Neural progenitor cell (in vitro differentiated cells): ENCODE data around the gene VTCN1.

Experiments used
- CTCF ChIP-seq: fragments of 200-600 bp; sonication (generic); IDR thresholded peaks from 2 replicates; pipeline ENCODE4 v1.5.1; 2017; ENCODE audit warnings: antibody characterized with exemption, mild to moderate bottlenecking
- EZH2 ChIP-seq: fragments of 200-600 bp; sonication (generic); IDR thresholded peaks from 2 replicates; pipeline ENCODE4 v1.6.1; 2017; ENCODE audit warnings: antibody characterized with exemption, mild to moderate bottlenecking, moderate library complexity

DNA sequence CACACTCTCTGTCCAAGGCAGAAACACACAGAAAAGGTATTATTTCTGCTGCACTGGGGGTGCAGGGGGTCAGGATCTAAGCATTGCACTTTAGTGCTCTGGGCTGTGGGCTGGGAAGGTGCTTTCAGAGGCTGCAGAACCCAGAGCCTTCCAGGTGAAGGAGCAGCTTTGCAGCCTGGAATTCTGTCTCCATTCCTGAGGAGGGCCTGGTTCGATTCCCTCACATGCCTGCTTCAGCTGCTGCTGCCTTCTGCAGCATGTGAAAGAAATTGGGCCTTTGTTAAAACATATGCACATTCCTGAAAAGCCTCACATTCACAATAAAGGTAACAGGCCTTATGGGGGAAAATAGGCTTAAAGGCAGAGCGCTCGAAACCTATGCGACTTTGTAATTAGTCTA, 35.9 kb downstream of the VTCN1 start:
- TF ChIP-seq CTCF (no peak), EZH2 (no peak)
